ENCODE measurements around the gene ZBTB5.

GRCh38 chr9:37486256-37486615 is 21.0 kb upstream of the ZBTB5 start:
- TF ChIP-seq SMC3 (IDR thresholded peaks at IDR 0.05; ENCODE audit: low read depth, low read length) = no peak
- no peak for TF ChIP-seq CTCF (conservative IDR thresholded peaks at IDR 0.05; ENCODE audit: low read depth, low read length)

Measured in IMR-90 (cell line).